Omental fat pad (tissue), 4 donors: ENCODE results near the gene SLC8A1. TPM values are rescaled to one million over a fixed set of nuclear protein-coding genes. Genes with fewer than 3 reads are reported as not detected.
A peak's percentile ranks its signal among the peaks of the same experiment; 100 is the strongest.

ENCODE experiments used
- ATAC-seq: fragments of 150-250 bp; one replicate; pipeline ENCODE4 v1.9.1; 2016; ENCODE audit warnings: mild to moderate bottlenecking, moderate library complexity; ENCODE audit not compliant: low FRiP score
- DNase-seq: peaks from one replicate; pipeline ENCODE4 v3.0.0-alpha.2; 2019; ENCODE audit warnings: low spot score
- CTCF ChIP-seq, 3 donors: fragments of 450-650 bp; IDR thresholded peaks; one replicate each; pipeline ENCODE4 v1.5.1; 2016 to 2017; ENCODE audit warnings: antibody characterized with exemption in 3 of 3, mild to moderate bottlenecking in 3 of 3, moderate library complexity in 2 of 3
- total RNA-seq, 4 donors: library from RNA; depleted of rRNA; stranded (reverse); fragments of >200 nt; gene quantifications; one replicate each; pipeline ENCODE4 v1.1.0, GENCODE V29; 2016

SLC8A1 gene
- total RNA-seq, 4 donors from 2014 or later = 17.5 to 47.0 (median 30.0) TPM

DNA sequence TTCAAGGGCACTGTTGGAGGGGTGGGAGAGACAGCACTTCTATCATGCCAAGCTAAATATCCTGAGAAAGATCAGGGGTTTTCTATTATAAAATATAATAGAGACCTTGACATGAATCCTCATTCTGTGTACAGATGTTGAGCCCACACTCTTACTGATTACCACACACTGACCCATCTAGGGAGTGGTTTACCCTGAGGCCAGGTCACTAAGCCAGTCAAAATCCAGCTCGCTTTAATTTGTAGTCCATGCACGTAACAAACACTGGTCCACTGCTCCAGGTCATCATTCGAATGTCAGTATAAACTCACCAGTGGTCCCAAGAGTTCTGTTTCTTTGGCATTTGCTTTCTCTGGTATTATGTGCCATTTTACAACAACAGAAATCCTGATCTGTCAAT lies 96.4 kb downstream of the SLC8A1 start:
- DNase-seq (no peak), ATAC-seq (no peak)
- TF ChIP-seq CTCF (IDR thresholded peaks at IDR 0.05) = no peak

GRCh38 chr2:40353231-40353630 lies 98.7 kb downstream of the SLC8A1 start:
- no peak for TF ChIP-seq CTCF (IDR thresholded peaks at IDR 0.05)
- ATAC-seq (peak; percentile 62), DNase-seq (no peak)

- TF ChIP-seq CTCF (IDR thresholded peaks at IDR 0.05) = no peak
- DNase-seq (no peak), ATAC-seq (peak; percentile 58)
Observed at GRCh38 chr2:40352703-40353099, 99.2 kb downstream of the SLC8A1 start.

GRCh38 chr2:40352041-40352702 lies 99.7 kb downstream of the SLC8A1 start:
- no peak for DNase-seq
- no peak for TF ChIP-seq CTCF (IDR thresholded peaks at IDR 0.05)
- ATAC-seq = peak; percentile 70

GRCh38 chr2:40348665-40349064 lies 103.2 kb downstream of the SLC8A1 start:
- no peak for ATAC-seq
- DNase-seq = no peak
- no peak for TF ChIP-seq CTCF (IDR thresholded peaks at IDR 0.05)

DNA sequence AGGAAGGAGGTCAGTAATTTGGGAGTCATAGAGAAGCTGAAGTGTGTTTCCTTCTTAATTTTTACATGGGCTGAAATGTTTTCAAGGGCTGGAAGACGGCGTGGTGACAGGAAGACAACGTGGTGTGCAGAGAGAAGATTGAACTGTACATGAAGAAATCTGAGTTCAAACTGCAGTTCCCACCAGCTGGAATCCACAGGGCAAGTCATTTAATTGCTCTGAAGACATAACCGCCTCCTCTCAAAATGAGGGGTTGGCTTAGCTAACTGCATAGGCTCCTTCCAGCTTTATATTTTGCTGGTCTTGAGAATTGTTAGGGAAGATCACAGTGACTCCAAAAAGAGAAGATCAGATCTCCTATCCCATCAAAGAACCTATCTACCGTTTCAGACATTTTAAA lies 103.9 kb downstream of the SLC8A1 start:
- TF ChIP-seq CTCF (IDR thresholded peaks at IDR 0.05) = no peak
- ATAC-seq = no peak
- DNase-seq = no peak
